Hindlimb muscle (tissue), 1 donor: ENCODE measurements around the gene HDHD5. TPM values are rescaled to one million over a fixed set of nuclear protein-coding genes. Genes with fewer than 3 reads are reported as not detected.

Experiments used
- DNase-seq: peaks from one replicate; pipeline ENCODE4 v3.0.0-alpha.2; 2013
- polyA plus RNA-seq: library from polyadenylated mRNA; unstranded; fragments of 120-200 nt; gene quantifications from one replicate; pipeline ENCODE4 v1.2.1, GENCODE V29; 2013; ENCODE audit not compliant: insufficient read length

The HDHD5 gene
- 46.5 TPM for polyA plus RNA-seq

GRCh38 chr22:17158568-17159503 is at the start of gene HDHD5:
Gene HDHD5, minus strand, starts transcription at chr22:17159277. Its CDS starts 26 bp downstream, at chr22:17159251.
- peak; percentile 92 for DNase-seq

GRCh38 chr22:17205432-17205831 is 46.4 kb upstream of the HDHD5 start:
- DNase-seq = no peak

GRCh38 chr22:17201285-17201945 is 42.3 kb upstream of the HDHD5 start:
- DNase-seq = no peak

GRCh38 chr22:17199003-17199731 is 40.1 kb upstream of the HDHD5 start:
- peak; percentile 88 for DNase-seq

GRCh38 chr22:17198170-17199002 is 39.3 kb upstream of the HDHD5 start:
- DNase-seq = peak; percentile 70

- no peak for DNase-seq
Measured at GRCh38 chr22:17194213-17194612, 35.1 kb upstream of the HDHD5 start.

- no peak for DNase-seq
Measured at GRCh38 chr22:17192186-17192585, 33.1 kb upstream of the HDHD5 start.

GRCh38 chr22:17191163-17191784 is 32.2 kb upstream of the HDHD5 start:
- DNase-seq = no peak

- DNase-seq = no peak
Measured at GRCh38 chr22:17190702-17191101, 31.6 kb upstream of the HDHD5 start.

GRCh38 chr22:17176715-17177114 is 17.6 kb upstream of the HDHD5 start:
- no peak for DNase-seq

GRCh38 chr22:17172029-17172833 is 13.2 kb upstream of the HDHD5 start:
- peak; percentile 38 for DNase-seq

- DNase-seq = peak; percentile 85
Measured at GRCh38 chr22:17171153-17172028, 12.3 kb upstream of the HDHD5 start.

GRCh38 chr22:17167486-17167885 is 8.4 kb upstream of the HDHD5 start:
- DNase-seq = no peak

GRCh38 chr22:17164392-17165024 is 5.4 kb upstream of the HDHD5 start:
- no peak for DNase-seq

GRCh38 chr22:17162731-17163130 is 3.7 kb upstream of the HDHD5 start:
- no peak for DNase-seq

- no peak for DNase-seq
Measured at GRCh38 chr22:17161991-17162390, 2.9 kb upstream of the HDHD5 start.

- DNase-seq = peak; percentile 58
Measured at GRCh38 chr22:17159504-17159951, 451 bp upstream of the HDHD5 start.

GRCh38 chr22:17158176-17158567 is 905 bp downstream of the HDHD5 start:
- no peak for DNase-seq

- no peak for DNase-seq
Measured at GRCh38 chr22:17157714-17158113, 1.4 kb downstream of the HDHD5 start.
